Measurements from ENCODE around the gene FAM72A.
"Not testable (repeated sequence)": the region's sequence is repeated elsewhere in the genome, so short reads cannot be mapped to it uniquely, and the experiment has no call there.

DNA sequence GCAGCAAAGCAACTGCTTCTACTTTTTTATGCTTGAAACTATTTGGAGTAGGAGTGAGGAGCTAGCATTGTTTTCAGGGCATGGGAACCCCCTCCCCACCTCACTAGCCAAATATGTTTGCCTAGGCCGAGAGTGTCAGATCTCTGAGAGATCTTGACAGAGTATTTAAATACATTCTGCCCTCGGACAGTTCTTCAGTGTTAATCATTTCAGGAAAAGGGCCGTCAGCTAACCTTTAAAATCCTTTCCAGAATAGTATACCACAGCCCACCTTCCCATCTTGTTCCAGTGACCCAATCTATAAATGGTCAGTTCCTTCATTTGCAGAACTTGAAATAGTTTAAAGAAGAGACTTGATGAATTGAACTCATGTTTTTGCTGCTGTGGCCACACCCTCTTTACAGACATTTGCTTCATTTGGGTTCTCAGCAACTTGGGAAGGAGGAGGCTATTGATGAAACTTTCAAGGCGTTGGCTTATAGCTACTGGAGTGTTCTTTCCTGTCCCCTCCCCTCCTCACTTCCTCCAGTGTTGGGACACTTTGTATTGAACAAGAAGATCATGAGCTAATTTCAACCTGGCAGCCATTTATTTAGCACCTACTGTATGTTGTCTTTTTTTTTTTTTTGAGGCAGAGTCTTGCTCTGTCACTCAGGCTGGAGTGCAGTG is 17.8 kb upstream of the FAM72A start:
- TF ChIP-seq, protein P1, sequence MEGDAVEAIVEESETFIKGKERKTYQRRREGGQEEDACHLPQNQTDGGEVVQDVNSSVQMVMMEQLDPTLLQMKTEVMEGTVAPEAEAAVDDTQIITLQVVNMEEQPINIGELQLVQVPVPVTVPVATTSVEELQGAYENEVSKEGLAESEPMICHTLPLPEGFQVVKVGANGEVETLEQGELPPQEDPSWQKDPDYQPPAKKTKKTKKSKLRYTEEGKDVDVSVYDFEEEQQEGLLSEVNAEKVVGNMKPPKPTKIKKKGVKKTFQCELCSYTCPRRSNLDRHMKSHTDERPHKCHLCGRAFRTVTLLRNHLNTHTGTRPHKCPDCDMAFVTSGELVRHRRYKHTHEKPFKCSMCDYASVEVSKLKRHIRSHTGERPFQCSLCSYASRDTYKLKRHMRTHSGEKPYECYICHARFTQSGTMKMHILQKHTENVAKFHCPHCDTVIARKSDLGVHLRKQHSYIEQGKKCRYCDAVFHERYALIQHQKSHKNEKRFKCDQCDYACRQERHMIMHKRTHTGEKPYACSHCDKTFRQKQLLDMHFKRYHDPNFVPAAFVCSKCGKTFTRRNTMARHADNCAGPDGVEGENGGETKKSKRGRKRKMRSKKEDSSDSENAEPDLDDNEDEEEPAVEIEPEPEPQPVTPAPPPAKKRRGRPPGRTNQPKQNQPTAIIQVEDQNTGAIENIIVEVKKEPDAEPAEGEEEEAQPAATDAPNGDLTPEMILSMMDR (IDR thresholded peaks at IDR 0.05) = not testable (repeated sequence)
- not testable (repeated sequence) for TF ChIP-seq POLR2A (IDR thresholded peaks at IDR 0.05)
